SK-N-SH treated with all-trans-retinoic acid at 6 μM for 48 hours (cell line): ENCODE measurements around the gene KLK10.

Source experiments
- ATAC-seq: fragments of 200-7000 bp; cut with Tn5 transposase; 3 replicates; pipeline ENCODE4 v1.9.1; 2020; ENCODE audit warnings: mild to moderate bottlenecking, moderate library complexity
- ARNTL ChIP-seq: fragments of 450-650 bp; formaldehyde crosslinking; IDR thresholded peaks from 2 replicates; pipeline ENCODE4 v1.5.0; 2020; ENCODE audit warnings: low read depth, mild to moderate bottlenecking, moderate library complexity, borderline replicate concordance
- BACH2 ChIP-seq: fragments of 250-450 bp; sonication (Bioruptor Pico); IDR thresholded peaks from 2 replicates; pipeline ENCODE4 v1.9.0; 2021; ENCODE audit warnings: mild to moderate bottlenecking, borderline replicate concordance
- CSDC2 ChIP-seq: fragments of 250-450 bp; sonication (Bioruptor Pico); IDR thresholded peaks from 2 replicates; pipeline ENCODE4 v1.5.0; 2020; ENCODE audit warnings: mild to moderate bottlenecking, moderate library complexity
- CSRNP3 ChIP-seq: fragments of 250-450 bp; sonication (Bioruptor Pico); IDR thresholded peaks from 2 replicates; pipeline ENCODE4 v1.5.1; 2021; ENCODE audit warnings: mild to moderate bottlenecking, moderate library complexity
- ESRRG ChIP-seq: fragments of 250-450 bp; sonication (Bioruptor Pico); IDR thresholded peaks from 2 replicates; pipeline ENCODE4 v1.6.1; 2021; ENCODE audit warnings: mild to moderate bottlenecking
- ISL1 ChIP-seq: fragments of 250-450 bp; sonication (Bioruptor Pico); IDR thresholded peaks from 2 replicates; pipeline ENCODE4 v2.1.2; 2022; ENCODE audit warnings: mild to moderate bottlenecking, moderate library complexity
- OSR1 ChIP-seq: fragments of 250-450 bp; sonication (Bioruptor Pico); IDR thresholded peaks from 2 replicates; pipeline ENCODE4 v1.8.0; 2022; ENCODE audit warnings: moderate library complexity, mild to moderate bottlenecking, inconsistent platforms
- POU6F1 ChIP-seq: fragments of 250-450 bp; sonication (Bioruptor Pico); IDR thresholded peaks from 2 replicates; pipeline ENCODE4 v1.8.0; 2021; ENCODE audit warnings: low read depth, mild to moderate bottlenecking, moderate library complexity, borderline replicate concordance
- RARB ChIP-seq: fragments of 250-450 bp; sonication (Bioruptor Pico); IDR thresholded peaks from 2 replicates; pipeline ENCODE4 v1.8.0; 2021; ENCODE audit warnings: mild to moderate bottlenecking, moderate library complexity
- SNAI2 ChIP-seq: fragments of 250-450 bp; sonication (Bioruptor Pico); IDR thresholded peaks from 2 replicates; pipeline ENCODE4 v1.5.0; 2020; ENCODE audit warnings: mild to moderate bottlenecking, moderate library complexity
- TOX ChIP-seq: fragments of 250-450 bp; sonication (Bioruptor Pico); IDR thresholded peaks from 2 replicates; pipeline ENCODE4 v1.8.0; 2021; ENCODE audit warnings: mild to moderate bottlenecking, moderate library complexity, borderline replicate concordance
- ZC3H10 ChIP-seq: fragments of 250-450 bp; sonication (Bioruptor Pico); IDR thresholded peaks from 2 replicates; pipeline ENCODE4 v1.5.1; 2021; ENCODE audit warnings: mild to moderate bottlenecking, moderate library complexity
- ZFP30 ChIP-seq: fragments of 450-650 bp; formaldehyde crosslinking; IDR thresholded peaks from 2 replicates; pipeline ENCODE4 v1.5.0; 2022; ENCODE audit warnings: mild to moderate bottlenecking, moderate library complexity
- ZNF70 ChIP-seq: fragments of 450-650 bp; formaldehyde crosslinking; IDR thresholded peaks from 2 replicates; pipeline ENCODE4 v1.5.0; 2020; ENCODE audit warnings: mild to moderate bottlenecking, moderate library complexity
- ZNF8 ChIP-seq: fragments of 450-650 bp; formaldehyde crosslinking; IDR thresholded peaks from 2 replicates; pipeline ENCODE4 v1.5.0; 2020; ENCODE audit warnings: mild to moderate bottlenecking, moderate library complexity

The KLK10 gene

GRCh38 chr19:50964266-50964665 is 55.2 kb downstream of the KLK10 start:
- no peak for TF ChIP-seq CSDC2 (CRISPR knock-in tag)
- no peak for TF ChIP-seq BACH2 (CRISPR knock-in tag)
- no peak for TF ChIP-seq ZNF8 (CRISPR knock-in tag)
- no peak for TF ChIP-seq ISL1
- no peak for TF ChIP-seq CSRNP3 (CRISPR knock-in tag)
- TF ChIP-seq POU6F1 (CRISPR knock-in tag), result no peak
- no peak for TF ChIP-seq ZNF70 (CRISPR knock-in tag)
- TF ChIP-seq ESRRG, result no peak
- no peak for TF ChIP-seq OSR1
- no peak for TF ChIP-seq ZC3H10
- no peak for TF ChIP-seq TOX (CRISPR knock-in tag)
- TF ChIP-seq RARB, result no peak
- TF ChIP-seq, all 23 proteins: peak for 0
- ATAC-seq, result no peak

- no peak for ATAC-seq
- TF ChIP-seq ZNF8 (CRISPR knock-in tag) (no peak), ZFP30 (no peak), OSR1 (no peak), ESRRG (no peak), SNAI2 (CRISPR knock-in tag) (no peak), ARNTL (CRISPR knock-in tag) (no peak), ISL1 (no peak)
- TF ChIP-seq, all 23 proteins: peak for 0
Measured at GRCh38 chr19:50963381-50963780, 56.1 kb downstream of the KLK10 start.
